SJCRH30 (cell line): ENCODE data around the gene RUFY3. TPM values are rescaled to one million over a fixed set of nuclear protein-coding genes. Genes with fewer than 3 reads are reported as not detected.
"Not testable (repeated sequence)": the region's sequence is repeated elsewhere in the genome, so short reads cannot be mapped to it uniquely, and the experiment has no call there.

Experiments
- DNase-seq, 2 experiments: peaks; one replicate each; pipeline ENCODE4 v3.0.0-alpha.2; 2015 to 2020
- H3K27ac ChIP-seq: fragments of 250-450 bp; sonication (Bioruptor Pico); 2 replicates; pipeline ENCODE4 v1.5.1; 2020; ENCODE audit warnings: mild to moderate bottlenecking, moderate library complexity
- H3K27me3 ChIP-seq: fragments of 250-450 bp; sonication (Bioruptor Pico); 2 replicates; pipeline ENCODE4 v1.5.1; 2020; ENCODE audit warnings: mild to moderate bottlenecking, moderate library complexity
- H3K36me3 ChIP-seq: fragments of 250-450 bp; sonication (Bioruptor Pico); 2 replicates; pipeline ENCODE4 v1.5.1; 2020; ENCODE audit warnings: mild to moderate bottlenecking, moderate library complexity
- H3K4me1 ChIP-seq: fragments of 250-450 bp; sonication (Bioruptor Pico); 2 replicates; pipeline ENCODE4 v1.5.1; 2020; ENCODE audit warnings: mild to moderate bottlenecking, moderate library complexity
- H3K4me3 ChIP-seq: fragments of 250-450 bp; sonication (Bioruptor Pico); 2 replicates; pipeline ENCODE4 v1.5.1; 2020; ENCODE audit warnings: mild to moderate bottlenecking, moderate library complexity
- H3K9me3 ChIP-seq: fragments of 250-450 bp; sonication (Bioruptor Pico); replicated peaks from 2 replicates; pipeline ENCODE4 v1.5.1; 2020; ENCODE audit warnings: mild to moderate bottlenecking, moderate library complexity
- total RNA-seq: library from RNA; depleted of rRNA; stranded (reverse); fragments of >200 nt; shearing (Covaris generic); gene quantifications from 2 replicates; pipeline ENCODE4 v1.2.3, GENCODE V29; 2014

RUFY3 gene
- total RNA-seq, 1 experiment from 2014 or later = 70.3 TPM

DNA sequence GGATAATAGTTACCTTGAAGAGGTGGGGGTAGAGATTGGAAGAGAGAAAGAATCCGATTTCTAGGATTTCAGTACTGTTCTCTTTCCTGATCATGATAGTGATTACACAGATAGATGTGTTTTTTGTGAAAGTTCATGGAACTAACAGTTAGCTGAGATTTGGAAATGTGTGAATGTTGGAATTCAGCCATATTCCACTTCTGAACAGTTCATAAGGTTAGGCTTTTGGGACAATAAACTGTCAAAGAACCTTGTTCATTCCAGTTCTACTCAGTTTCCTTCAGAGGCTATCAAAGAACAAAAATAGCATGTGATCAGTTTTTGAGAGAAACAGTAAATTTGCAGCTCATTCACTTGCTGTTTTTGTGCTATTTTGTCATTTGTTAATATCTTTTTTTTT lies 43.6 kb downstream of the RUFY3 start:
- DNase-seq = no peak
- Histone ChIP-seq H3K4me3 (no peak overlapping the region), H3K27me3 (no peaks in the 10 kb centered on the region), H3K4me1 (no peaks in the 10 kb centered on the region), H3K36me3 (peaks cover 52% of the 10 kb centered on the region), H3K27ac (no peak overlapping the region), H3K9me3 (no peaks in the 10 kb centered on the region)

DNA sequence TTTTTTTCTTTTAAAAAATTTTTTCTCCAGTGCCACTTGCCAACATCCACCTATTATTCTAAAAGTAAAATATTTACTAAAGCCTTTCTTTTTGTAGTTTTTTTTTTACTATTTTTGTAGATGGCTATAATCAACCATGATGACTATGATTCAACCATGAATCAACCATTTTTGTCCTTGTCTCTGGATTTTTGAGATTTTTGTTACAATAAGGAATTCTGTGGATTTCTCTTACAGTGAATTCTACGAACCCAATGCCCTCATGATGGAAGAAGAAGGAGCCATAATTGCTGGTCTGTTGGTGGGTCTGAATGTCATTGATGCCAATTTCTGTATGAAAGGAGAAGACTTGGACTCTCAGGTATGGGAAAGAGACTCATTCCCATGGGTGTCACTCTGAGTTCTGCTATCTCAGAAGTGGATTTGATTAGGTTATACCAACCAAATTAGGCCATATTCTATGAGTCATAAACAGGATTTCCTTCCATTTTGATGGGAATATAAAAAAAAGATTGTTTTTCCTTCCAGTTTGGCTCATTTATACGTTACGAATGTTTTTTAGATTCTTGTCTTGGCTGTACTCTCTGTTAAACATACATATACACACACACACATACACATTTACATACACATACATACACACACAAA lies 46.7 kb downstream of the RUFY3 start:
- H3K36me3 ChIP-seq = peaks cover 53% of the 10 kb centered on the region
- no peaks in the 10 kb centered on the region for H3K9me3 ChIP-seq
- no peaks in the 10 kb centered on the region for H3K27me3 ChIP-seq
- H3K27ac ChIP-seq = no peak overlapping the region
- H3K4me3 ChIP-seq = no peak overlapping the region
- DNase-seq = no peak
- no peaks in the 10 kb centered on the region for H3K4me1 ChIP-seq

DNA sequence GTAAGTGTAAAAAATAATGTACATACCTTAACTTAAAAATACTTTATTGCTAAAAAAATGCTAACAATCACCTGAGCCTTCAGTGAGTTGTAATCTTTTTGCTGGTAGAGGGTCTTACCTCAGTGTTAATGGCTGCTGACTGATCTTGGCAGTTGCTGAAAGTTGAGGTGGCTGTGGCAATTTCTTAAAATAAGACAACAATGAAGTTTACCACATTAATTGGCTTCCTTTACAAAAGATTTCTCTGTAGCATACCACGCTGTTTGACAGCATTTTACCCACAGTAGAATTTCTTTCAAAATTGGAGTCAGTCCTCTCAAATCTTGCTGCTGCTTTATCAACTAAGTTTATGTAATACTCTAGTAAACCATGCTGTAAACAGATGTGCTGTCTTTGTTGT lies 47.6 kb downstream of the RUFY3 start:
- not testable (repeated sequence) for DNase-seq, H3K27me3 ChIP-seq, H3K4me3 ChIP-seq, H3K27ac ChIP-seq, H3K9me3 ChIP-seq, H3K4me1 ChIP-seq
- peaks cover 47% of the 10 kb centered on the region for H3K36me3 ChIP-seq

DNA sequence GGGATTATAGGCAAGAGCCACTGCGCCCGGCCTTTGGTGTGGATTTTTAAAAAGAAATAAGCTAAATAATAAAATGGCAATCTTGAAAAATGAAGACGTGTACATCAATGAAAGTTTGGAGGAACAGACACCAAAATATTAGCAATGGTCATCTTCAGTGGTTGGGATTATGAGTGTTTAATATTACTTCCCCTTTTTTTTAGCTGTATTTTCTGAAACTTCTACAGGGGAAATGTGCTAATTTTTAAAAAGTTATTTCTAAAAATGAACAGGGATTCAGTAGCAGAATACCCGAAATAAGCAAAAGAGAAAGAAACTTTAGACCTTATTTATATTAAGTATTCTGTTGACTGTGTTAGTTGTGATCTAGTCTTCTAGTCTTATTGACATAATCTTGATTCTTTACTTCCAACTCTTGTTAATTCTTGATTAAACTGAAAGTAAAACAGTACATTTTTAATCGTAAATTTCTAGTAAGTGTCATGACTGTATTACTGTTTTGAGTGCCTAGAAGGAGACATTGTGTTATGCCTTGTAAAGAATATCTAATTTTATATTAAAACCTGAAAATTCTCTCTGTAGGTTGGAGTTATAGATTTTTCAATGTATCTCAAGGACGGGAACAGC lies 51.3 kb downstream of the RUFY3 start:
- no peaks in the 10 kb centered on the region for H3K4me1 ChIP-seq
- H3K36me3 ChIP-seq = peaks cover 42% of the 10 kb centered on the region
- no peak for DNase-seq
- H3K27ac ChIP-seq = no peak overlapping the region
- no peaks in the 10 kb centered on the region for H3K9me3 ChIP-seq
- no peak overlapping the region for H3K4me3 ChIP-seq
- no peaks in the 10 kb centered on the region for H3K27me3 ChIP-seq

DNA sequence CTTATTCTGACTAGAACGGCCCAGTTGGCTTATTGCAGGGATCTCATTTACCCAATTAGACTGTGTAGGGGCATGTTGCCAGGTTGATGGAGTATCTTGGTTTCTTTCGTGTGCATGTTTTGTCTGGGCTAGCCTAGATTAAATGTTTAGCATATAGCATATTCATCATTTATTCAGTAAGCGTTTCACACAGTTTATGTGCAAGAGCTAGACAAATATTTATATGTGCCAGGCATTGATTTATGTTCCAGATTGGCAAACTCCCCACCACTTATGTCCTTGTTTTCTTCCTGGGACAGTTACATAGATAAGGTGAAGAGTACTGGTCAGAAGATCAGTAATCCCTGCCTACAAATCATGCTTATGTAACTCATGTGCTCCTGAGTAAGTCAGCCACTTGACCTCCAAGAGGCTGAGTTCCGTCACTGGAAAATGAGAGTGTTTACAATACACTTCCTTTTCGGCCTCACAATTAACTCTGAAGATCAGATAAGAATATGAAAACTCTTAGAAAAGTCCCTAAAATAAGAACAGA lies 57.2 kb downstream of the RUFY3 start:
- Histone ChIP-seq H3K9me3 (no peaks in the 10 kb centered on the region), H3K4me3 (no peak overlapping the region), H3K27me3 (no peaks in the 10 kb centered on the region), H3K36me3 (peaks cover 46% of the 10 kb centered on the region), H3K27ac (no peak overlapping the region), H3K4me1 (no peaks in the 10 kb centered on the region)
- DNase-seq = no peak

DNA sequence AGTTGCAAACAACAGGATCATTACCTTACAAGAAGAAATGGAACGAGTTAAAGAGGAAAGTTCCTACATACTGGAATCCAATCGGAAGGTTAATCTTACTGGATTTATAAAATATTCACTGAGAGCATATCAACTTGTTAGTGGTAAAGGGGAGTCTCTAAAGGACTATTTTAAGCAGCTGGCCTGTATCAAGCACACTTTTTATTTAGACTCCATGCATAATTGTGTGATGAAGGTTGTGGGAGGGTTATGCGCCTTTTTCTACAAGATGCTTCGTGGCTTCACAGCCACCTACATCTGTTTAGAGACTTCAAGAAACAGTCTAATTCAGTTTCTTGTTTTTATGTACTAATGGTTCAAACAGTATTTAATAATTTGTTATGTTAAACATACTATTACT lies 61.3 kb downstream of the RUFY3 start:
- Histone ChIP-seq H3K4me1 (no peaks in the 10 kb centered on the region), H3K27me3 (no peaks in the 10 kb centered on the region), H3K27ac (no peak overlapping the region), H3K4me3 (no peak overlapping the region), H3K9me3 (no peaks in the 10 kb centered on the region), H3K36me3 (peaks cover 63% of the 10 kb centered on the region)
- DNase-seq = no peak

DNA sequence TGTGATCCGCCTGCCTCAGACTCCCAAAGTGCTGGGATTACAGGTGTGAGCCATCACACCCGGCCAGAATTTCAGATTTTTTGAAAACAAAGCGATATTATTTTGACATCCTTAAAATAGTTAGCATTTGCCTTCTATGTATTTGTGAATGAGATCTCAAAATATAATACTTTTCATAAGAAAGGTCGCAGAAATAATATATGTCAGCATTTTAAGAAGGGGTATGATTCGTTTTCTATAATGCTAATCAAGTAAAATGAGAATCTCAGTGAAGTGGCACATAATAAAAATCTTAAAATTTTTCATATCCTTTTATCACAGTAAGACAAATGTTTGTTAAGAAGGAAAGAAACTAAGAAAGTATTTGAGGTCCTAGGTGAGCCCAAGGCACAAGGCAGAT lies 65.7 kb downstream of the RUFY3 start:
- DNase-seq = no peak

DNA sequence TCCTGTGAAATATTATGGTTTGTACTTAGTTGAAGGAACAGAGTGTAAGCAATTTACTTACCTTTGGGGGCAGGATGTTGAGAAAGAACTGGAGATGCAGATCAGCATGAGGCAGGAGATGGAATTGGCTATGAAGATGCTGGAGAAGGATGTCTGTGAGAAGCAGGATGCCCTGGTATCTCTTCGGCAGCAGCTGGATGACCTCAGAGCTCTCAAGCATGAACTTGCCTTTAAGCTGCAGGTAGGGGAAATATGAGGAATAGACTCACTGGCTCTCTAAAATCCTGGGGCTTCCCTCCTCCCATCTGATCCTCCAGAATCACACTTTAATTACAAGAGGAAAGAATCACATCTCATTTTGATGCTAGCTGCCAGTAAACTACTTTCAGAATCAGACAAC lies 67.0 kb downstream of the RUFY3 start:
- Histone ChIP-seq H3K4me1 (no peaks in the 10 kb centered on the region), H3K36me3 (peaks cover 61% of the 10 kb centered on the region), H3K27me3 (no peaks in the 10 kb centered on the region), H3K4me3 (no peak overlapping the region), H3K9me3 (no peaks in the 10 kb centered on the region), H3K27ac (no peak overlapping the region)
- no peak for DNase-seq

More for the DNA sequence above, 65.7 kb downstream of the RUFY3 start:
- H3K9me3 ChIP-seq = no peaks in the 10 kb centered on the region
- H3K4me1 ChIP-seq = no peaks in the 10 kb centered on the region
- no peak overlapping the region for H3K27ac ChIP-seq
- H3K27me3 ChIP-seq = no peaks in the 10 kb centered on the region
- H3K4me3 ChIP-seq = no peak overlapping the region
- H3K36me3 ChIP-seq = peaks cover 59% of the 10 kb centered on the region

DNA sequence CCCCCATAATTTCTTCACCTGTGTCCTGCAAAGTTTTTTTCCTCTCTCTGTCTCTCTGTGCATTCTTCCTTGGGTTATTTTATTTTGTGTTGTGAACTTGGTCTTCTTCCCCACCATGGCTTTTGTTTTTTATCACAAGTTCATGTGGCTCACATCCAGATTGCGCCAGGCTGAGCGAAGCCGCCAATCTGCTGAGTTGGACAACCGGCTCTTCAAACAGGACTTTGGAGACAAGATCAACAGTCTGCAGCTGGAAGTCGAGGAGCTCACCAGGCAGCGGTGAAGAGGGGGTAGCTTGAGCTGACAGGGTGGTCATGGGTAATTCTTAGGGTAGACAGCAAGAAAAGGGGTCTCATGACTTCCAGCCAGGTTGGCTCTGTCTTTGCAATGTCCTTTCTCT lies 71.9 kb downstream of the RUFY3 start:
- DNase-seq = no peak
- peaks cover 48% of the 10 kb centered on the region for H3K36me3 ChIP-seq
- H3K27ac ChIP-seq = no peak overlapping the region
- no peaks in the 10 kb centered on the region for H3K27me3 ChIP-seq
- H3K4me3 ChIP-seq = no peak overlapping the region
- H3K9me3 ChIP-seq = no peaks in the 10 kb centered on the region
- no peaks in the 10 kb centered on the region for H3K4me1 ChIP-seq

DNA sequence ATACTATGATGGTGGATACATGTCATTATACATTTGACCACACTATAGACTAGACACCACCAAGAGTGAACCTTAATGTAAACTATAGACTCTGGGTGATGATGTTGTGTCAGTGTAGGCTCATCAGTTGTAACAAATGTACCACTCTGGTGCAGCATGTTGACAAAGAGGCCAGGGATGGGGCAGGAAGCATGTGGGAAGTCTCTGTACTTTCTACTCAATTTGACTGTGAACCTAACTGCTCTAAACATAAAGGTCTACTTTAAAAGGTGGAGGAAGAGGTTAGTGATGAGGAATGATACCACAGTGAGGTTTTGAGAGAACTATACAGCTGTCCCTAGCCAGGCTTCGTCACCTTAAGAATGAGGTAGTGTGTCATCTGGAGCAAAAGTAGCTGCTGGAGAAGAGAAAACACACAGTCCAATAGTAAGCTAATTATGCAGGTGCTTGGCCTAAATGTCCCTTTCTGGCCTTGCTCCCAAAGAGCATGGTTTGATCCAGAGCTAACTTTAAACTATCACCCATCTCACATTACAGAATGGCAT lies 79.6 kb downstream of the RUFY3 start:
- Histone ChIP-seq H3K4me3 (no peak overlapping the region), H3K9me3 (no peaks in the 10 kb centered on the region), H3K4me1 (no peaks in the 10 kb centered on the region), H3K36me3 (peaks cover 15% of the 10 kb centered on the region), H3K27me3 (no peaks in the 10 kb centered on the region), H3K27ac (no peak overlapping the region)
- DNase-seq = no peak

DNA sequence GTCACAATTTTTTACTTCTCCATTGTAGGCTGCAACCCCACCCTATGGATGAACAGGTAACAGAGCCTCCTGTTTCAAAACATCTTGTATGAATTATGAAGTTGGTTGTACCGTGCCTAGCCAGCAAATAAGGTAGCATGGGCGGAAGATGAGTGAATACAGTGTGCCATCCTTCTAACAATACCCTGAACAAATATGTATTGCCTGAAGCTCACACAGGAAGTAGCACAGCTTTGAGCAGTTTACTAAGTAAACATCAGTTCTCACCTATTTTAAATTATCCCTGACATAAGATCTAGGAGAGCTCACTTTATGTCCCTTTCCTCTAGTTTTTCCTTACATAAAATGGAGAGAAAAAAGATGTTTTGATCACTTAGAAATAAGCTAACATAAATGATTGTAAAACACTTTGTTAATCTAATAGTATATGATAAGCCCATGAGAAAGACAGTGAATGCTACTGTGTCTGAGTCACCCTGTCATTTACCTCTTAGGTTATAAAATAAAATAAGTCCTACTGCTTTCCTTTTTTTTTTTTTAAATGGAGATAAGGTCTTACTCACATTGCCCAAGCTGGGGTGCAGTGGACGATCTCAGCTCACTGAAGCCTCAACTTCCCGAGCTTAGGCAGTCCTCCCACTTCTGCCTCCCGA lies 81.3 kb downstream of the RUFY3 start:
- Histone ChIP-seq H3K9me3 (no peaks in the 10 kb centered on the region), H3K27ac (no peak overlapping the region), H3K36me3 (peaks cover 16% of the 10 kb centered on the region), H3K4me1 (no peaks in the 10 kb centered on the region), H3K4me3 (no peak overlapping the region), H3K27me3 (no peaks in the 10 kb centered on the region)
- DNase-seq = no peak

DNA sequence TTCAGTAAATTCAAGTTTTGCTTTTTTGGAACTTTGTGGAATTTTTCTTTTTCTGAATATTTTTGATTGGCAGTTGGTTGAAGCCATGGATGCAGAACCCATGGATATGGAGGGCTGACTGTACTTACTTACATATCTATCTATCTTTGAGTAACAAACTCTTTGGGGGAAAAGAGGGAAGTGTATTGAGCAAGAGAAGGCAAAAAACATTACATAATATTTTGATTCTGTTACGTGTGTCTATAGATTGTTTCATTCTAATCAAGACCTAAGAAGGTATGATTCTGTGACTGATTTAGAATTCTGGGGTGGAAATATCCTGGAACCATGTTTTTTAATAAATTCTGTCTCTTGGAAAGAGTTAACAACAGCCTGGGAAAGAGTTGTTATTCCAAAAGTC lies 86.4 kb downstream of the RUFY3 start:
- Histone ChIP-seq H3K4me1 (no peaks in the 10 kb centered on the region), H3K36me3 (peaks cover 8% of the 10 kb centered on the region; the same call in 1 of the 2 replicates), H3K4me3 (no peak overlapping the region), H3K27me3 (no peaks in the 10 kb centered on the region), H3K27ac (no peak overlapping the region), H3K9me3 (no peaks in the 10 kb centered on the region)
- no peak for DNase-seq

DNA sequence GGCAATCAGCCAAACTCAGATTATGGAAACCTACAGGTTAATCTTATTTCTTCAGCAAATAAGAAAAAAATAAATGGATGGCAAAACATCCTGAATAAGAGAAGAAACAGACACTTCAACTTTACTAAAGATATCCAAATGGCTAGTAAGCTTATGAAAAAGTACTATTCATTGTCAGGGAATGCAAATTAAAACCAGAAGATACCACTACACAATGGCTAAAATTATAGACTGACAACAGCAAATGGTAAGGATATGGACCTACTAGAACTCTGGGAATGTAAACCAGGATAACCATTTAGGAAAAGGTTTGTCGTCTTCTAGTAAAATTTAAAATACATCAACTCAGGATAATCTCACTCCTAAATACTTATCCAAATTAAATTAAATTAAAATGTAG lies 93.6 kb downstream of the RUFY3 start:
- no peaks in the 10 kb centered on the region for H3K27me3 ChIP-seq
- H3K4me1 ChIP-seq = no peaks in the 10 kb centered on the region
- H3K9me3 ChIP-seq = no peaks in the 10 kb centered on the region
- peaks cover 25% of the 10 kb centered on the region for H3K36me3 ChIP-seq
- no peak for DNase-seq
- no peak overlapping the region for H3K27ac ChIP-seq
- no peak overlapping the region for H3K4me3 ChIP-seq

DNA sequence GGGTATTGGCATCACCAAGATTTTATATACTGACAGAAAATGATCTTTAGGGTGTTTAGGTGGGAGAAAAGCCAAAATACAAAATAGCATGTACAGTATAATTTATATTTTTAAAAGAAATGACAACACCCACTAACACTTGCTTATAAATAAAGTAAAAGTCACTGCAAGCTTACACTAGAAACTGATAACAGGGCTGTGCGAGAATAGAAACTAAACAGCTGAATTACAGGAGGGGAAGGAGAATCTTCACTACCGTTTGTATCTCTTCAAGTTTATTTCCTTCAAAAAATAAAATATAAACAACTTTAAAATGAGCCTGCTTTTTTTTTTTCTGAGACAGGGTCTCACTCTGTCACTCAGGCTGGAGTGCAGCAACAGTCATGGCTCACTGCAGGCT lies 95.1 kb downstream of the RUFY3 start:
- no peaks in the 10 kb centered on the region for H3K9me3 ChIP-seq
- no peak overlapping the region for H3K27ac ChIP-seq
- H3K27me3 ChIP-seq = no peaks in the 10 kb centered on the region
- H3K36me3 ChIP-seq = peaks cover 40% of the 10 kb centered on the region
- H3K4me3 ChIP-seq = no peak overlapping the region
- DNase-seq = no peak
- H3K4me1 ChIP-seq = no peaks in the 10 kb centered on the region

DNA sequence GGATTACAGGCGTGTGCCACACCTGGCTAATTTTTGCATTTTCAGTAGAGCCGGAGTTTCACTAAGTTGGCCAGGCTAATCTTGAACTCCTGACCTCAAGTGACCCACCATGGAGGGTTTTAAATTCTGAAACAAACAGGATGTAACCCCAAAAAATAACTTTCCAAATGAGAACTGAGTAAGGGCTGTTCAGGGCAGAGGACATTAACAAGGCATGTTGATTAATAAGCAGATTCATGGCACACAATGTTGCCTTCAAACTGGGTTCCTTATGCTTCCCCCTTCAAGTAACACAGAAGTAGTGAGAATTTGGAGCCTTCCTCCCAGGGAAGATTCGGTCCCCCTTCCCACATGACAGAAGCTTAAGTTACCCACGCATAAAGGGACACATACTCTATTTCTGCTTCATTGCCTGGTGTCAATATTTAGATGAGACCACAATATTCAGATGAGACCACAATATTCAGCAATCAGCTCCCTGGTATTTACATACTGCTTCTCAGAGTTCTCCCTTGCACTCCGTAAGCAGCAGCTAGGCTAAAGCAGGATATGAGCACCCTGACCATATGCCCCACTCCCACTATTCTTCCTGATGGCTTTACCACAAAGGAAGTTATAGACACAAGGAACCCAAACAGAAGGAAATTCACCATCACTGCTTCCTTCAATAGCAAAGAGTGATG lies 96.5 kb downstream of the RUFY3 start:
- no peak overlapping the region for H3K27ac ChIP-seq
- no peak for DNase-seq
- no peaks in the 10 kb centered on the region for H3K27me3 ChIP-seq
- no peaks in the 10 kb centered on the region for H3K9me3 ChIP-seq
- peaks cover 53% of the 10 kb centered on the region for H3K36me3 ChIP-seq
- H3K4me1 ChIP-seq = no peaks in the 10 kb centered on the region
- H3K4me3 ChIP-seq = no peak overlapping the region
